HCT116 (cell line): ENCODE measurements around the gene AADACL4. TPM values are rescaled to one million over a fixed set of nuclear protein-coding genes. Genes with fewer than 3 reads are reported as not detected.

Experiments
- ATAC-seq: fragments of 200-7000 bp; cut with Tn5 transposase; 2 replicates; pipeline ENCODE4 v1.9.1; 2020; ENCODE audit warnings: mild to moderate bottlenecking, moderate library complexity
- BruUV-seq: library from RNA; stranded (reverse); fragments of 400-500 nt; replicated peaks from 2 replicates; lab custom pipeline; 2021; lab: Mats Ljungman, UMichigan
- CTCF ChIA-PET: fragments of 300-600 bp; sonication (Branson Sonifier 250); formaldehyde crosslinking; loops from one replicate; lab custom pipeline; 2021; ENCODE audit warnings: antibody characterized with exemption; lab: Charles Lee
- POLR2A ChIA-PET: fragments of 300-600, 350-600 bp; sonication (Branson Sonifier 250); formaldehyde crosslinking; loops from one replicate; lab custom pipeline; 2021; ENCODE audit warnings: antibody characterized with exemption; lab: Charles Lee
- RAD21 ChIA-PET, 2 experiments: fragments of 300-600 bp; sonication (Branson Sonifier 250); formaldehyde crosslinking; loops; one replicate each; lab custom pipeline; 2023; ENCODE audit warnings: low total read pairs in 2 of 2; ENCODE audit not compliant: uncharacterized antibody in 2 of 2, unreplicated experiment in 2 of 2, low non-redundant PET in 1 of 2; lab: Charles Lee
- DNase-seq: peaks from one replicate; pipeline ENCODE4 v3.0.0-alpha.2; 2010; ENCODE audit warnings: low read depth, low spot score
- H2AFZ ChIP-seq: fragments of 200-600 bp; shearing (Covaris generic), sonication (generic); 2 replicates; pipeline ENCODE4 v1.6.1; 2017; ENCODE audit warnings: low read depth, mixed run types, mixed read lengths, antibody characterized with exemption, low read length; ENCODE audit not compliant: poor library complexity, severe bottlenecking
- H3K27ac ChIP-seq: 2 replicates; pipeline ENCODE4 v1.5.1; 2012; ENCODE audit warnings: low read depth, low read length
- H3K27me3 ChIP-seq: fragments of 200-600 bp; sonication (generic); 2 replicates; pipeline ENCODE4 v1.6.1; 2016; ENCODE audit warnings: mixed run types, low read length, mixed read lengths; ENCODE audit not compliant: insufficient read depth
- H3K36me3 ChIP-seq, 2 experiments: fragments of 200-500 bp in 1 of 2; fragments of 200-600 bp in 1 of 2; sonication (Bioruptor generic) in 1 of 2; sonication (generic) in 1 of 2; 2 replicates each; pipeline versions ENCODE4 v1.5.1 to v1.6.1; 2014 to 2016; ENCODE audit warnings: low read length in 2 of 2, inconsistent platforms in 1 of 2, mixed read lengths in 1 of 2, mixed run types in 1 of 2; ENCODE audit not compliant: insufficient read depth in 2 of 2, control insufficient read depth in 1 of 2
- H3K4me1 ChIP-seq, 2 experiments: fragments of 200-600 bp in 1 of 2; sonication (generic) in 1 of 2; 2 replicates each; pipeline versions ENCODE4 v1.5.1 to v1.6.1; 2012 to 2017; ENCODE audit warnings: low read length in 2 of 2, inconsistent platforms in 1 of 2, mild to moderate bottlenecking in 1 of 2, mixed read lengths in 1 of 2, mixed run types in 1 of 2, moderate library complexity in 1 of 2; ENCODE audit not compliant: insufficient read depth in 2 of 2, control insufficient read depth in 1 of 2
- H3K4me2 ChIP-seq: fragments of 200-600 bp; sonication (generic); 2 replicates; pipeline ENCODE4 v1.6.1; 2017; ENCODE audit warnings: mixed run types, low read length, mixed read lengths
- H3K4me3 ChIP-seq, 2 experiments: fragments of 200-600 bp in 1 of 2; sonication (generic) in 1 of 2; replicated peaks in 1 of 2; 2 replicates each; pipeline ENCODE4 v1.5.1; 2011 to 2016; ENCODE audit warnings: low read length in 2 of 2, control low read depth in 1 of 2, low read depth in 1 of 2, mild to moderate bottlenecking in 1 of 2, mixed read lengths in 1 of 2, mixed run types in 1 of 2
- H3K79me2 ChIP-seq: fragments of 200-600 bp; sonication (generic); 2 replicates; pipeline ENCODE4 v1.6.1; 2017; ENCODE audit warnings: mild to moderate bottlenecking, mixed run types, low read length, moderate library complexity, mixed read lengths; ENCODE audit not compliant: insufficient read depth
- H3K9ac ChIP-seq: fragments of 200-600 bp; sonication (generic); 2 replicates; pipeline ENCODE4 v1.6.1; 2016; ENCODE audit warnings: low read length, mixed read lengths
- H3K9me2 ChIP-seq: fragments of 200-600 bp; sonication (generic), shearing (Covaris generic); 2 replicates; pipeline ENCODE4 v1.6.1; 2017; ENCODE audit warnings: mixed run types, mild to moderate bottlenecking, moderate library complexity; ENCODE audit not compliant: insufficient read depth
- H3K9me3 ChIP-seq, 2 experiments: fragments of 200-500 bp in 1 of 2; fragments of 200-600 bp in 1 of 2; sonication (Bioruptor generic) in 1 of 2; sonication (generic) in 1 of 2; 2 replicates each; pipeline ENCODE4 v1.6.1; 2014 to 2017; ENCODE audit warnings: low read length in 2 of 2, mixed read lengths in 2 of 2, inconsistent platforms in 1 of 2, low read depth in 1 of 2, mild to moderate bottlenecking in 1 of 2, mixed run types in 1 of 2, moderate library complexity in 1 of 2; ENCODE audit not compliant: control insufficient read depth in 1 of 2, insufficient read depth in 1 of 2
- H4K20me1 ChIP-seq: fragments of 200-600 bp; sonication (generic), shearing (Covaris generic); 2 replicates; pipeline ENCODE4 v1.6.1; 2017; ENCODE audit warnings: mixed run types, mild to moderate bottlenecking, moderate library complexity; ENCODE audit not compliant: insufficient read depth
- ATF3 ChIP-seq: IDR thresholded peaks from 2 replicates; pipeline ENCODE4 v1.6.1; 2012
- CBX3 ChIP-seq: IDR thresholded peaks from 2 replicates; pipeline ENCODE4 v1.6.1; 2012; ENCODE audit warnings: low read depth
- CTCF ChIP-seq, 3 experiments: fragments of 200-600 bp in 1 of 3; sonication (generic) in 1 of 3; IDR thresholded peaks in 2 of 3; conservative IDR thresholded peaks in 1 of 3; 2 replicates each; pipeline ENCODE4 v1.5.1; 2012 to 2017; ENCODE audit warnings: low read depth in 2 of 3, low read length in 2 of 3, antibody characterized with exemption in 1 of 3, borderline replicate concordance in 1 of 3, control low read depth in 1 of 3, mild to moderate bottlenecking in 1 of 3, mixed read lengths in 1 of 3, mixed run types in 1 of 3, moderate library complexity in 1 of 3; ENCODE audit not compliant: insufficient read depth in 1 of 3
- REST ChIP-seq: IDR thresholded peaks from 2 replicates; pipeline ENCODE4 v1.6.1; 2012; ENCODE audit warnings: low read depth
- SP1 ChIP-seq: IDR thresholded peaks from 2 replicates; pipeline ENCODE4 v1.6.1; 2012; ENCODE audit warnings: low read depth
- TCF7L2 ChIP-seq: IDR thresholded peaks from 2 replicates; pipeline ENCODE4 v1.7.0; 2011; ENCODE audit warnings: borderline replicate concordance, inconsistent platforms; ENCODE audit not compliant: insufficient read depth, insufficient read length; ENCODE audit errors: extremely low read depth
- YY1 ChIP-seq: IDR thresholded peaks from 2 replicates; pipeline ENCODE4 v1.6.1; 2011; ENCODE audit warnings: low read length, low read depth, moderate library complexity, mild to moderate bottlenecking; ENCODE audit not compliant: insufficient replicate concordance; ENCODE audit errors: extremely low read depth
- intact Hi-C: fragments of 100-400 bp; cut with micrococcal nuclease; formaldehyde crosslinking; loops from 2 replicates; pipeline ENCODE4 v1.10.0; 2022
- total RNA-seq: library from RNA; stranded (reverse); gene quantifications from one replicate; pipeline ENCODE4 v1.2.1, GENCODE V29; 2021; ENCODE audit not compliant: unreplicated experiment

The AADACL4 gene
- total RNA-seq, 1 experiment from 2014 or later: not detected

- H3K4me2 ChIP-seq: no peak overlapping the region
- H3K4me3 ChIP-seq: no peak overlapping the region
- POLR2A ChIA-PET: no interaction called here
- intact Hi-C loops: no loop called here
- ATAC-seq: no peak
- H2AFZ ChIP-seq: no peak overlapping the region
- no peaks in the 10 kb centered on the region for H3K4me1 ChIP-seq
- CTCF ChIA-PET: no interaction called here
- no peaks in the 10 kb centered on the region for H3K27me3 ChIP-seq
- BruUV-seq: no TSS peak
- no peak overlapping the region for H3K27ac ChIP-seq
- H4K20me1 ChIP-seq: no peaks in the 10 kb centered on the region
- peaks cover 3% of the 10 kb centered on the region in 2 experiments; a peak in 2 of 4 replicates for H3K9me3 ChIP-seq
- no peaks in the 10 kb centered on the region for H3K9me2 ChIP-seq
- RAD21 ChIA-PET: no interaction called here
- no peaks in the 10 kb centered on the region for H3K36me3 ChIP-seq
- TF ChIP-seq SP1: no peak
- TF ChIP-seq REST: no peak
- TF ChIP-seq CBX3: no peak
- no peak for TF ChIP-seq ATF3
- no peak for TF ChIP-seq YY1
- no peak for TF ChIP-seq TCF7L2
- TF ChIP-seq CTCF (IDR thresholded peaks at IDR 0.05 in 2 of 3, conservative IDR thresholded peaks at IDR 0.05 in 1 of 3; ENCODE audit: borderline replicate concordance in 1 of 3, insufficient read depth in 1 of 3, low read depth in 2 of 3, low read length in 2 of 3): no peak
- TF ChIP-seq, all 23 proteins: peak for 0
- H3K79me2 ChIP-seq: no peaks in the 10 kb centered on the region
- no peak for DNase-seq
- no peak overlapping the region for H3K9ac ChIP-seq
Observed at GRCh38 chr1:12634156-12634555, 9.7 kb upstream of the AADACL4 start.
